ENCODE results near the gene FAM168A. TPM values are rescaled to one million over a fixed set of nuclear protein-coding genes. Genes with fewer than 3 reads are reported as not detected.

FAM168A gene
- total RNA-seq, 2 donors from 2014 or later: 30.9 to 40.8 TPM

GRCh38 chr11:73388265-73389133 is 209.4 kb downstream of the FAM168A start:
- Histone ChIP-seq H3K4me3 (no peak overlapping the region), H3K9me3 (no peaks in the 10 kb centered on the region), H3K27ac (peak overlapping the region; percentile 48 to 53), H3K4me1 (peaks cover 4 to 55% of the 10 kb centered on the region in 2 donors), H3K27me3 (no peaks in the 10 kb centered on the region), H3K36me3 (no peaks in the 10 kb centered on the region)
- TF ChIP-seq CTCF (IDR thresholded peaks at IDR 0.05): no peak
- no peak for DNase-seq (ENCODE audit: low spot score)

- peak overlapping the region; percentile 16 to 48 for H3K27ac ChIP-seq
- no peak for DNase-seq (ENCODE audit: low spot score)
- no peak overlapping the region for H3K4me3 ChIP-seq
- no peaks in the 10 kb centered on the region for H3K27me3 ChIP-seq
- no peak for TF ChIP-seq CTCF (IDR thresholded peaks at IDR 0.05)
- H3K4me1 ChIP-seq: peaks cover 4 to 56% of the 10 kb centered on the region in 2 donors
- no peaks in the 10 kb centered on the region for H3K9me3 ChIP-seq
- no peaks in the 10 kb centered on the region for H3K36me3 ChIP-seq
Observed at GRCh38 chr11:73387594-73388264, 210.2 kb downstream of the FAM168A start.

- no peak for TF ChIP-seq CTCF (IDR thresholded peaks at IDR 0.05)
- no peak overlapping the region for H3K4me3 ChIP-seq
- peaks cover 4 to 66% of the 10 kb centered on the region in 2 donors for H3K4me1 ChIP-seq
- no peaks in the 10 kb centered on the region for H3K9me3 ChIP-seq
- no peaks in the 10 kb centered on the region for H3K27me3 ChIP-seq
- peak overlapping the region; percentile 7 to 36 for H3K27ac ChIP-seq
- no peak for DNase-seq (ENCODE audit: low spot score)
- H3K36me3 ChIP-seq: no peaks in the 10 kb centered on the region
Observed at GRCh38 chr11:73386546-73386945, 211.4 kb downstream of the FAM168A start.

GRCh38 chr11:73386016-73386415 is 211.9 kb downstream of the FAM168A start:
- TF ChIP-seq CTCF (IDR thresholded peaks at IDR 0.05): no peak
- peaks cover 4 to 71% of the 10 kb centered on the region in 2 donors for H3K4me1 ChIP-seq
- peak overlapping the region; percentile 36 to 40 for H3K27ac ChIP-seq
- no peaks in the 10 kb centered on the region for H3K9me3 ChIP-seq
- H3K27me3 ChIP-seq: no peaks in the 10 kb centered on the region
- no peak for DNase-seq (ENCODE audit: low spot score)
- no peaks in the 10 kb centered on the region for H3K36me3 ChIP-seq
- no peak overlapping the region for H3K4me3 ChIP-seq

GRCh38 chr11:73384872-73385689 is 212.8 kb downstream of the FAM168A start:
- H3K4me1 ChIP-seq: peaks cover 4 to 81% of the 10 kb centered on the region in 2 donors
- no peaks in the 10 kb centered on the region for H3K36me3 ChIP-seq
- no peak for TF ChIP-seq CTCF (IDR thresholded peaks at IDR 0.05)
- H3K27me3 ChIP-seq: no peaks in the 10 kb centered on the region
- peak overlapping the region; percentile 26 to 40 for H3K27ac ChIP-seq
- peak; percentile 70 for DNase-seq (ENCODE audit: low spot score)
- no peaks in the 10 kb centered on the region for H3K9me3 ChIP-seq
- no peak overlapping the region for H3K4me3 ChIP-seq
